Sciatic nerve (tissue), 2 donors: ENCODE data around the gene SMOC1. TPM values are rescaled to one million over a fixed set of nuclear protein-coding genes. Genes with fewer than 3 reads are reported as not detected.
A peak's percentile ranks its signal among the peaks of the same experiment; 100 is the strongest.

Source experiments
- ATAC-seq: fragments of 200-7000 bp; cut with Tn5 transposase; one replicate; pipeline ENCODE4 v1.9.1; 2020; ENCODE audit warnings: mild to moderate bottlenecking, moderate library complexity
- DNase-seq: peaks from one replicate; pipeline ENCODE4 v3.0.0-alpha.2; 2020; ENCODE audit warnings: low spot score
- intact Hi-C: fragments of 100-400 bp; cut with DNase I; formaldehyde crosslinking; loops from one replicate; pipeline ENCODE4 v1.14.2; 2022
- total RNA-seq: library from RNA; stranded (reverse); fragmentation: NEBNext Ultra II Directional; extraction: Animal tissue kit (Norgen Biotek cat#: 25700); gene quantifications from one replicate; pipeline ENCODE4 v1.2.1, GENCODE V29; 2021
- donor health status: DM: no; HTN: no; CAD: no.
- donor health status: DM: no; HTN: no; CAD: no.

The SMOC1 gene
- total RNA-seq, 1 donor from 2014 or later, result 12.9 TPM

DNA sequence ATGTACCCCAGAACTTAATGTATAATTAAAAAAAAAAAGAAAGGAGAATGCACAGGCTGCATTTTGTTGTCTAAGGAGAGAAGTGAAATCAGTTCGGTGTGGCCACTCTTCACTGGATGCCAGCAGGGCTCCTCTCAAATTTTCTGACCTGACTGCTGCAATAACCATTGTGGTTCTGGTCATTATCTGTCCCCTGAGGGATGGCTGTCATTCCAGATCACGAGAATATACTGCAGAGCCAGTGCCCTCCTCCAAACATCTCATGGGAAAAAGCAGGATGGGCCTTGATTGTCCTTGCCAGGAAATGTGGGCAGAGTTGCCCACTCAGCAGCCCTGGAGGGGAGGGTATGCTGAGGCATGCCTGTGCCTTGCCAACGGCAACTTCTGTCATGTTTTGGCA, 170.4 kb downstream of the SMOC1 start:
- ATAC-seq, result no peak
- DNase-seq, result no peak
- intact Hi-C loops, result no loop called here

DNA sequence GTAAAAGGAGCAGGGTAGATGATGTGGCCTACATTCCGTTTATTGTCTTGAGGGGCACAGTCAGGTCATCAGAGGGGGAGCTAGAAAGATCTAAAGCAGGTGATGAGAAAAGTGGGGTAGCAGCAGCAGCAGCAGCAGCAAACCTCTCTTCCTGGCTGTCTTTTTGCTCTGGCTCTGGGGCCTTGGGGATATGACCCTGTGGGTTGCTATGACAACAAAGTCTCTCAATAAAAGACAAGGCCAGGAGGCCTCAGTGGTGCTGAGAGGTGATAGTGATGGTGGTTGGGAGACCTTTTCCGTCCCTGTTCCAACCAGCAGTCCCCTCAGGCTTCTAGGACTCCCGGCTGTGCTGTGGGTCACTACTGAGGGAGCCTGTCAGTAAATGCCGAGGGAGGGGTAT, 170.9 kb downstream of the SMOC1 start:
- ATAC-seq, result no peak
- intact Hi-C loops, result no loop called here
- DNase-seq, result no peak

DNA sequence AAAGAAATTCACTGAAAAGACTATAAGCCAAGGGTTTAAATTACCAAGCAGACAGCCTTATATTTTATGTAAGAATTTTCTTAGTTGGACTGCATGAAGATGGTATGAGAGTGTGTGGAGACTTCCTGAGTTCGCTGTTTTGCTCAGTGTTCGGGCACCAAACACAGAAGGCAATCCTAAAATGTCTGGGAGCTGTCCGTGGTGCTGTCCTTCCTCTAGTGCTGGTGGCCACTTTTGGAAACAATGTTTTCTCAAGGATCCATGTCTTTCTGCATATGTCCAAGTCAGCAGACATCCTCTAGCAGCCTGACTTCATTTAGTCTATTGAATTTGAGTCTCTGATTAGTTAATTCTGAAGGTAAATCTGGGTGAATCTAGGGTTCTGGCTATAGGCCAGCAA, 173.8 kb downstream of the SMOC1 start:
- intact Hi-C loops, result no loop called here

DNA sequence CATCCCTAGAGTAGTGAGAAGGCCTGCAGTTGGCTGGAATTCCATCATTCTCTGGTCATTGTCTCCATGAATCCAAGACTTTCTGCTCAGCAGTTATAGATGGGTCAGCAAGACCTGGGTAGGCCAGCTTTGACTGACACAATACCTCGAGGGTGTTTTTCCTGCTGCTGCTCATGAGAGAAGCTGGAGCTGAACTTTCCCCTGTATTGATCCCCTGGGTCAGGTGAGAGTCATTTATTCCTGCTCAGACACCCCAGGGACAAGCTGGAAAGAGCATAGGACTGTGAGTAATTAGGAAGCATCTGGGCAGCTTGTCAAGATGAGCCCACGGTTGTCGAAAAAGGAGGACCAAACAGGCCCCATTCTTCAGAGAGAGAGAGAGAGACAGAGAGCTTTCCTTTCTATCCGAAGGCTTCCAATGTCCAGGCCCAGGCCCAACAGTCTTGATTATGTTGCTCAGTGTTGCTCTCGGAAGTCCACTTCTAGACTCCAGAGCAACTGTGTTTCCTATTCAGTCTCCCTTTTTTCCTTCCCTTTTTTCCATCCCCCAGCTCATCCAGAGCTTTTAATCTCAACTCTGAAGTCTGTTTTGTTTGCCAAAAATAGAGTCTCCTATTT, 178.4 kb downstream of the SMOC1 start:
- intact Hi-C loops, result no loop called here
- ATAC-seq, result no peak
- no peak for DNase-seq

More for the DNA sequence above, 173.8 kb downstream of the SMOC1 start:
- DNase-seq (no peak), ATAC-seq (no peak)

DNA sequence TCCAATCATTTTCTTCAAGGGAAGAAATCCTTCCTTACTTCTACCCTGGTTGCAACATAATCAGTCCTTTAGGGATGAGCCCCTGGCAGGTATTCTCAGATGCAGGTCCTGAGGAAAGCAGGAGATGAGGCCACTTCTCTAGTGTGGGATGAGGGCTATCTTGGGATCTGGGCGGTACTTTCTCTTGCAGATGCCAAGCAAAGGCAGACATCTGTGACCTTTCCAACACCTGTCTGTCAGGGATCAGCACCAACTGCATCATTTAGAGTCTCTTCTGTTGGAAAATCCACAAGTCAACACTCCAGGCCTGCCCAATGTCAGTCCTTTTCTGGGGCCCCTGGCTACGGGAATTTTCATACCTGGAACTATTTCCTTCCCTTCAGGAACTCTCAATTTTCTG, 180.3 kb downstream of the SMOC1 start:
- DNase-seq, result no peak
- ATAC-seq, result no peak
- intact Hi-C loops, result no loop called here

DNA sequence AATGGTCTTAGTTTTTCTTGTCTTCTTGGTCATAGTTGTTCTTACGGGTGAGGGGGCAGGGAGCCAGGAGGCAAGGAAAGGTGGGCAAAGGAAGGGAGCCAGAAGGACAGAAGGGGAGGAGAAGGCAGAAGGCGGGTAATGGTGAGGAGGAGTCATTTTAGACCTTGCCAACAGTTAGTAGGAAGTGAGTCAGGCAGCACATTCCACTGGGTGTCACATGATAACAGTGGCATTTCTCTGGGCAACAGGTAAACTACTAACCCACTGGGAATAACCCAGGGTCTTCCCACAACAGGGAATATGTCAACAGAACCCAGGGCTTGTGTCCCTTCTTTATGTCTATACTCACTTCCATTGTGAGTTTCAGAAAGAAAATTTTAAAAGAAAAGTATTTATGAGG, 181.9 kb downstream of the SMOC1 start:
- ATAC-seq (no peak), DNase-seq (no peak)
- intact Hi-C loops, result no loop called here

DNA sequence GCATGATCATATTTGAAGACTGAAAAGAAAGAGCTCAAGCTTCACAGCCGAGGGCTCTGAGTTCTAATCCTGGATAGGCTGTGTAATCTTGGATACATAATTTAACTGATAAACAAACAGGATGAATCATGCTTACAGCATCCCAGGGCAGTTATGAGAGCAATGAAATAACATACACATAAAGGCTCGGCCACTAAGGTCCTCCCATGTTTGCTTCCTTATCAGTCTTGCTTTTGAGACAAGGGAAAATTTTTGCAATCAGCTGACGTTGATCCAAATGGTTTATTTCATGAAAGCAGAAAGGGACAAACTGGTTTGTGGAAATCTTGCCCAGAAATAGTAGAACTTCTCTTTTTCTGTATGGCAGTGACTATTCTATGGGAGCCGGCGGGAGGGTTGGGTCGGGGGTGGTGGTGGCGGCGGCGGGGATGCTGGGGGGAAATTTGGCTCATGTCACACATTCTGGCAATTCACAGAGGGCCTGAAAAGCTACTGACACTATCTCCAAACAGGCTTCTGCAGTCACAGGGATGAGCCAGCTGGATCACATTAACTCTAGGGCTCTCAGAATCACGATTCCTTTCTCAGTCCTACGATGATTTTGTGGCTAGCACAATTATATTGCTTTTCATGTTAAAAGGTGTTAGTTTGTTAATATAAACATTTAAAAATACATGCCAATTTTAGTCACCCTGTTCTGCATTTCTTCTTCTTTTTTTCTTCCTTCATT, 185.1 kb downstream of the SMOC1 start:
- DNase-seq, result no peak
- ATAC-seq, result no peak
- intact Hi-C loops, result no loop called here

DNA sequence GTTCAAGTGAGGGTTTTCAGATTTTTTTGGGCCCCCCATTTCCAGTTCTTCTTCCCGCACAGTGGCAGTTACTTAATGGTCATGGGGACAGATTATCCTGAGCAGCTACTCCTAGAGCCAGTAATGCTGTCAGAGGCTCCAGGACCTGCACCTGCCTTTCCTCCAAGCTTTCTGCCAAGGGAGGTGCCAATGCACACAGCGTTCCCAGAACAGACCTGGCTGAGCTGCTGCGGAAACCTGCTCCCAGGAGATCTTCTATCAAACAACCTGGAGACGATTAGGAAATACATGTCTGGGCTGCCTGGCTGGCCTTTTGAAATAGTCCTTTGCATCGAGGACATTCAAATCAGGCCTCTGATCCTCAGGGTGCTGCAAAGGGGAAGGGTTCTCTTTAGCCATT, 188.6 kb downstream of the SMOC1 start:
- intact Hi-C loops, result no loop called here
- ATAC-seq (no peak), DNase-seq (no peak)

DNA sequence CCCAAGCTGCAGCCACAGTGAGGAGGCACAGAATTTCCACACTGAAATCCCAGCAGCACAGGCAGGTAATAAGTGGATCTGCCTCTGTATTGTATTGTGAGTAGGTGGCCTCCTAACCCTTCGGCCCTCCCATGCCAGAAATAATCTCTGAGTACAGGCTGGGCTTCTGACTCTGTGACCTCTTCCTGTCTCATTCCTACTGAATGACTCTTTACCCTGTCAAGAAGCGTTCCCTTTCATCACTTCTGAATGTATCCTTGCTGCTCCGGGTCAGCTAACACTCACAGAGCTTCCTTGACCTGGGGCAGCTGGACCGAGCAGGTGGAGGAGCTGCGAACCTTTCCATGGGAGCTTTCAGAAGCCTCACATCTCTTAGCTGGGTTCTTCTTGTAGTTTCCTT, 190.0 kb downstream of the SMOC1 start:
- DNase-seq (no peak), ATAC-seq (no peak)
- intact Hi-C loops, result no loop called here

DNA sequence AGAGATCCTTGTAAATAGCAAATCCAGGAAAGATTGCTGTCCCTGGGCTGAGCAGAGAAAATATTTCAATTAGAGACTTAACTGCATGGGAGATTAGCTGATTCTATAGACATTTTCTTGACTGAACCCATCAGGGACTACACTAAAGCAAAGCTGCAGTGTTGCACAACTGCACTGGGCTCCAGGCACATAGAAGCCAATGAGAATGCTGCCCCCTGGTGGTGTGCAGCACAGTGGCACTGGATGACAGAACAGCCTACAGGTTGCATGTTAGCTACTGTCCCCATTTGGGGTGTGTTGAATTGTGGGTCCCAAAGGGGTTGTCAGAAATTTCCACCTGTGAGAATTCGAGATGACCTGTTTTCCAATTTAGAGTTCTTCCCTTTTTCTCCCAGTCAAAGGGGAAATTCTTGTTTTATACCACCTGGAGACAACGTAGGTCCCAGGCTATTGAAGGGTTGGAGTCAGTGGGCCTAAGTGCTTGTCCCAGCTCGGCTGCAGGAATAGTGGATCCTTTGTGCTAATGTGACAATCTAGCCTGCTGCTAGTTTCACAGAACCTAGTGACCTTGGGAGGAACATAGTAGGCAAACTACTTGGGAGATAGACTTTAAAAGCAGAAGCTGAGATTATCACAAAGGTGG, 194.8 kb downstream of the SMOC1 start:
- ATAC-seq (peak; percentile 68), DNase-seq (peak; percentile 60)
- intact Hi-C loops, result no loop called here

DNA sequence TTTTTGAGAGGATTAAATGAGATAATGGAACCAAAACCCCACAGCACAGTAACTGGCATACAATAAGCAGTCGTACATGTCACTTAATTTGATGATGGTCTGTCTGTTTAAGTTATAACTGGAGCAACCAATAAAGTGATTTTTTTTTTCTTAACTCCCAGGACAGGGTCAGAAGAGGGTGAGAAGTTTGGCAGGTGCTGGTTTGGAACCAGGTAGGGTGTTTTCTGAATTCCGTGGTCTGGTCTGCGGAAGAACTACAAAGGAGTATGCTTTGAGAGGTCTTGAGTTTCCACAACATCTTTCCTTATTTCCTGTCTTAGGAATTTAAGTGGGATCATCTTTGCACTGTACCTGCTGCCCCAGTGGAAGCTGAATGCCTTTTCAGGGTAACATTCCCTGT, 197.8 kb downstream of the SMOC1 start:
- ATAC-seq (no peak), DNase-seq (no peak)
- intact Hi-C loops, result no loop called here

DNA sequence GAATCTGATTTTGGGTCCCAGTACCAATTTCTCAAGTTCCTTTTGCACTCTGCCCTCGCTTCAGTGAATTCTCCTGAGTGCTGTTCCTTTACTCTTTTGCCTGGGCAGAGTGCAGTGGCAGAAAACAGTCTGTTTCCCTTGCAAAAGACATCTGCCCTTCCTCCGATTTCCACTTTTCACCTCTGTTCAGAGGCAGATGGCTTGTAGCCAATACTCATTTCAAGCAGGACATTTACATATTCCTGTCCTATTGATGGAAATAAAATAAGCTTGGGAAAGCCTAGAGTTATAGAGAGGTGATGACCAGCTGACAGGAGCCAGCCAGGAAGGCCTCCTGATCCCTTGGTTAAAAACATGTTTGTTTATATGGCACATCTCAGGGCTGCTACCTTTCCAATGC, 198.5 kb downstream of the SMOC1 start:
- ATAC-seq, result no peak
- DNase-seq, result no peak
- intact Hi-C loops, result no loop called here

DNA sequence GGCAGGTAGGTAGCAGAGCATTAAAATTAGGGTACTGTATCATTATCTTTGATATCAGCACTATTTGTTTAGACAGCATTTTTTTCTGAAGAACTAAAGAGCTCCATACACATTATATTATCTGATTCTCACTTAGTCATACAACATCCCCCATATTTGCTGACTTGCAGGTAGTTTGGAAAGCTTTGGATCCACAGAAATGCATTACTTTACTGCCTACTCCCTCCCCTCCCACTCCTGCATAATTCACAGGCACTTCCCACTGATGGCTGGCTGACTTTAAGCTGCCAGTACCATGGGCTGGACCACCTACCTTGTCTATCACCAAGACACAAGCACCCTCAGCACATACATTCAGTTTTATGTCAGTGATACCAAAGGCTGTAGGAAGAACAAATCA, 199.1 kb downstream of the SMOC1 start:
- intact Hi-C loops, result no loop called here
- ATAC-seq, result no peak
- DNase-seq, result no peak

DNA sequence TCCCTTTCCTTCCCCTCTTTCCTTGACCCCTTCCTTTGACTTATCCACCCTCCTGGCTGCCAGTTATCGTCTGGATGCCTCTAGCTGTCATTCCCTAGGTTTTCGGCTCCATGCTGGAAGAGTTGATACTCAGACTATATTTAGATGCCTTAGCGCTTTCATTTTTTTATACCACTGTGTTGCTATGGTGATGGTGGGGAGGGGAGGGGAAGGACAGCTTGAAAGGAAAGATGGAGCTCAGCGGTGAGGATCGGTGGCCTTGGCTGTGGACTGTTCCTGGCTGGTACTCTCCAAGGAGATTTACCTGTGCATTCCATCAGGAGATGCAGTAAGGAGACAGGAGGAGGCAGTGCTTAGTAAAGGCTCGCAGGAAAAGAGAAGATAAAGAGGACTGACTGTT, 200.9 kb downstream of the SMOC1 start:
- no peak for ATAC-seq
- intact Hi-C loops, result no loop called here
- no peak for DNase-seq

Other genes starting within 250 kb of the SMOC1 start
- gene SRSF5, start 112.3 kb upstream of the SMOC1 start, total RNA-seq, result 566 TPM
- gene SLC10A1, start 82.2 kb upstream of the SMOC1 start, total RNA-seq, result not detected